HG02981 (cell line): Measurements from ENCODE around the gene PARP11.
A peak's percentile ranks its signal among the peaks of the same experiment; 100 is the strongest.

Source experiments
- ATAC-seq: cut with Tn5 transposase; IDR thresholded peaks from one replicate; pipeline ENCODE4 v1.9.1; 2021; ENCODE audit warnings: mild to moderate bottlenecking, moderate library complexity; ENCODE audit not compliant: unreplicated experiment

Gene PARP11

GRCh38 chr12:3827301-3828000 lies 45.7 kb downstream of the PARP11 start:
- ATAC-seq: no peak

GRCh38 chr12:3821441-3821840 lies 51.8 kb downstream of the PARP11 start:
- ATAC-seq: no peak

- no peak for ATAC-seq
These were observed 53.1 kb downstream of the PARP11 start for GRCh38 chr12:3820122-3820521.

- ATAC-seq: no peak
These were observed 56.9 kb downstream of the PARP11 start for GRCh38 chr12:3816266-3816665.

GRCh38 chr12:3815094-3815766 lies 58.0 kb downstream of the PARP11 start:
- no peak for ATAC-seq

- no peak for ATAC-seq
These were observed 62.7 kb downstream of the PARP11 start for GRCh38 chr12:3810540-3810939.

GRCh38 chr12:3810016-3810370 lies 63.2 kb downstream of the PARP11 start:
- ATAC-seq: no peak

GRCh38 chr12:3809357-3810015 lies 63.7 kb downstream of the PARP11 start:
- no peak for ATAC-seq

GRCh38 chr12:3805077-3805476 lies 68.1 kb downstream of the PARP11 start:
- no peak for ATAC-seq

GRCh38 chr12:3803865-3804472 lies 69.2 kb downstream of the PARP11 start:
- ATAC-seq: peak; percentile 47

GRCh38 chr12:3802721-3803120 lies 70.5 kb downstream of the PARP11 start:
- ATAC-seq: no peak

GRCh38 chr12:3797531-3798048 lies 75.6 kb downstream of the PARP11 start:
- no peak for ATAC-seq

- no peak for ATAC-seq
These were observed 77.6 kb downstream of the PARP11 start for GRCh38 chr12:3795492-3796133.

GRCh38 chr12:3795066-3795465 lies 78.1 kb downstream of the PARP11 start:
- no peak for ATAC-seq

- ATAC-seq: no peak
These were observed 80.4 kb downstream of the PARP11 start for GRCh38 chr12:3792623-3793288.

- ATAC-seq: no peak
These were observed 81.8 kb downstream of the PARP11 start for GRCh38 chr12:3791256-3791874.

GRCh38 chr12:3790642-3791041 lies 82.6 kb downstream of the PARP11 start:
- no peak for ATAC-seq

GRCh38 chr12:3789838-3790237 lies 83.4 kb downstream of the PARP11 start:
- ATAC-seq: no peak

GRCh38 chr12:3777206-3777809 lies 95.9 kb downstream of the PARP11 start:
- ATAC-seq: no peak
